DND-41 (cell line): ENCODE measurements around the gene RGS7.
"Not testable (repeated sequence)": the region's sequence is repeated elsewhere in the genome, so short reads cannot be mapped to it uniquely, and the experiment has no call there.

ENCODE experiments used
- CTCF ChIP-seq: IDR thresholded peaks from 2 replicates; pipeline ENCODE4 v1.5.1; 2012; ENCODE audit warnings: borderline replicate concordance, low read length, moderate library complexity, mild to moderate bottlenecking; ENCODE audit not compliant: poor library complexity, severe bottlenecking; ENCODE audit errors: extremely low read depth
- EZH2 ChIP-seq: IDR thresholded peaks from 3 replicates; pipeline ENCODE4 v1.6.1; 2012; ENCODE audit warnings: borderline replicate concordance, low read depth, mild to moderate bottlenecking, moderate library complexity, low read length, inconsistent platforms; ENCODE audit not compliant: severe bottlenecking

- not testable (repeated sequence) for TF ChIP-seq CTCF, EZH2
Measured at GRCh38 chr1:240895424-240895823, 461.6 kb downstream of the RGS7 start.
